ENCODE measurements around the gene CAMKK1. TPM values are rescaled to one million over a fixed set of nuclear protein-coding genes. Genes with fewer than 3 reads are reported as not detected.

The CAMKK1 gene
- polyA plus RNA-seq, 3 donors: 3.7 to 4.3 (median 3.8) TPM

GRCh38 chr17:3918372-3919122, 25.7 kb upstream of the CAMKK1 start:
- no peak for DNase-seq (ENCODE audit: low read depth in 3 of 3, low spot score in 2 of 3)

GRCh38 chr17:3917391-3917931, 24.6 kb upstream of the CAMKK1 start:
- no peak for DNase-seq (ENCODE audit: low read depth in 3 of 3, low spot score in 2 of 3)

GRCh38 chr17:3916825-3917224, 24.0 kb upstream of the CAMKK1 start:
- DNase-seq (ENCODE audit: low read depth in 3 of 3, low spot score in 2 of 3): no peak

- no peak for DNase-seq (ENCODE audit: low read depth in 3 of 3, low spot score in 2 of 3)
Observed at GRCh38 chr17:3915995-3916696, 23.3 kb upstream of the CAMKK1 start, which contains the start of gene P2RX1. TSS of gene P2RX1 (minus strand) at chr17:3916465. CDS start at chr17:3916225, 240 bp downstream.

GRCh38 chr17:3915581-3915994, 22.7 kb upstream of the CAMKK1 start:
- DNase-seq (ENCODE audit: low read depth in 3 of 3, low spot score in 2 of 3): no peak

GRCh38 chr17:3914312-3914670, 21.4 kb upstream of the CAMKK1 start:
- no peak for DNase-seq (ENCODE audit: low read depth in 3 of 3, low spot score in 2 of 3)

- no peak for DNase-seq (ENCODE audit: low read depth in 3 of 3, low spot score in 2 of 3)
Observed at GRCh38 chr17:3913531-3914311, 20.9 kb upstream of the CAMKK1 start.

- DNase-seq (ENCODE audit: low read depth in 3 of 3, low spot score in 2 of 3): no peak
Observed at GRCh38 chr17:3912827-3913226, 20.0 kb upstream of the CAMKK1 start.

- no peak for DNase-seq (ENCODE audit: low read depth in 3 of 3, low spot score in 2 of 3)
Observed at GRCh38 chr17:3911271-3912053, 18.6 kb upstream of the CAMKK1 start.

- DNase-seq (ENCODE audit: low read depth in 3 of 3, low spot score in 2 of 3): no peak
Observed at GRCh38 chr17:3910420-3911270, 17.8 kb upstream of the CAMKK1 start.

GRCh38 chr17:3909257-3909656, 16.4 kb upstream of the CAMKK1 start:
- DNase-seq (ENCODE audit: low read depth in 3 of 3, low spot score in 2 of 3): no peak

GRCh38 chr17:3907483-3908216, 14.8 kb upstream of the CAMKK1 start:
- no peak for DNase-seq (ENCODE audit: low read depth in 3 of 3, low spot score in 2 of 3)

- DNase-seq (ENCODE audit: low read depth in 3 of 3, low spot score in 2 of 3): no peak
Observed at GRCh38 chr17:3906881-3907280, 14.0 kb upstream of the CAMKK1 start.

GRCh38 chr17:3905017-3905520, 12.2 kb upstream of the CAMKK1 start:
- no peak for DNase-seq (ENCODE audit: low read depth in 3 of 3, low spot score in 2 of 3)

- DNase-seq (ENCODE audit: low read depth in 3 of 3, low spot score in 2 of 3): no peak
Observed at GRCh38 chr17:3904501-3904900, 11.6 kb upstream of the CAMKK1 start.

GRCh38 chr17:3903881-3904290, 11.0 kb upstream of the CAMKK1 start:
- no peak for DNase-seq (ENCODE audit: low read depth in 3 of 3, low spot score in 2 of 3)

- DNase-seq (ENCODE audit: low read depth in 3 of 3, low spot score in 2 of 3): no peak
Observed at GRCh38 chr17:3903051-3903825, 10.4 kb upstream of the CAMKK1 start.

GRCh38 chr17:3900646-3901045, 7.8 kb upstream of the CAMKK1 start:
- no peak for DNase-seq (ENCODE audit: low read depth in 3 of 3, low spot score in 2 of 3)

All from right renal cortex interstitium (tissue), 3 donors.